Measurements from ENCODE around the gene DUSP28.
"Not testable (repeated sequence)": the region's sequence is repeated elsewhere in the genome, so short reads cannot be mapped to it uniquely, and the experiment has no call there.

The DUSP28 gene

GRCh38 chr2:240528406-240529040 is 31.6 kb upstream of the DUSP28 start:
- no peak for DNase-seq

- DNase-seq: no peak
These were observed 30.7 kb upstream of the DUSP28 start for GRCh38 chr2:240529344-240529999.

- no peak for DNase-seq
These were observed 30.0 kb upstream of the DUSP28 start for GRCh38 chr2:240530181-240530580.

- DNase-seq: no peak
These were observed 29.1 kb upstream of the DUSP28 start for GRCh38 chr2:240531038-240531437.

- DNase-seq: no peak
These were observed 28.0 kb upstream of the DUSP28 start for GRCh38 chr2:240532031-240532775.

GRCh38 chr2:240538031-240538780 is 22.0 kb upstream of the DUSP28 start:
- no peak for DNase-seq

GRCh38 chr2:240539101-240539500 is 21.1 kb upstream of the DUSP28 start:
- DNase-seq: not testable (repeated sequence)

GRCh38 chr2:240539906-240540305 is 20.3 kb upstream of the DUSP28 start:
- no peak for DNase-seq

- DNase-seq: no peak
These were observed 8.9 kb upstream of the DUSP28 start for GRCh38 chr2:240551288-240551687.

- no peak for DNase-seq
These were observed 8.3 kb upstream of the DUSP28 start for GRCh38 chr2:240551811-240552210.

- no peak for DNase-seq
These were observed 6.1 kb upstream of the DUSP28 start for GRCh38 chr2:240553956-240554480.

GRCh38 chr2:240554767-240555493 is 5.2 kb upstream of the DUSP28 start:
- no peak for DNase-seq

- DNase-seq: no peak
These were observed 4.5 kb upstream of the DUSP28 start for GRCh38 chr2:240555541-240556250.

GRCh38 chr2:240556553-240557100 is 3.5 kb upstream of the DUSP28 start:
- DNase-seq: peak; percentile 72

- DNase-seq: peak; percentile 39
These were observed 2.9 kb upstream of the DUSP28 start for GRCh38 chr2:240557101-240557751.

- peak; percentile 89 for DNase-seq
These were observed 2.3 kb upstream of the DUSP28 start, which contains the start of gene ANKMY1 for GRCh38 chr2:240557808-240558207. Gene ANKMY1, minus strand, starts transcription at chr2:240557988. Its CDS starts 653 bp downstream, at chr2:240557335.

- no peak for DNase-seq
These were observed 1.9 kb upstream of the DUSP28 start for GRCh38 chr2:240558236-240558761.

GRCh38 chr2:240559286-240559685 is 871 bp upstream of the DUSP28 start:
- no peak for DNase-seq

GRCh38 chr2:240560480-240561324 is 545 bp downstream of the DUSP28 start:
- peak; percentile 99 for DNase-seq

Measured in eye (tissue), 1 donor.